Sigmoid colon (tissue), 7 donors: Measurements from ENCODE around the gene FN3K. TPM values are rescaled to one million over a fixed set of nuclear protein-coding genes. Genes with fewer than 3 reads are reported as not detected.
A peak's percentile ranks its signal among the peaks of the same experiment; 100 is the strongest.
"Not testable (repeated sequence)": the region's sequence is repeated elsewhere in the genome, so short reads cannot be mapped to it uniquely, and the experiment has no call there.

ENCODE experiments used
- DNase-seq: peaks from one replicate; pipeline ENCODE4 v3.0.0-alpha.2; 2019
- H3K27ac ChIP-seq, 4 donors: fragments of 200-600 bp; sonication (generic); one replicate each; pipeline ENCODE4 v1.5.1; 2016 to 2019; ENCODE audit warnings: mild to moderate bottlenecking in 1 of 4
- H3K27me3 ChIP-seq, 3 donors: fragments of 200-600 bp; sonication (generic); one replicate each; pipeline ENCODE4 v1.5.1; 2019; ENCODE audit warnings: mild to moderate bottlenecking in 1 of 3
- H3K36me3 ChIP-seq, 4 donors: fragments of 200-600 bp; sonication (generic); one replicate each; pipeline ENCODE4 v1.5.1; 2016 to 2019
- H3K4me1 ChIP-seq, 4 donors: fragments of 200-600 bp; sonication (generic); one replicate each; pipeline ENCODE4 v1.5.1; 2017 to 2019
- H3K4me3 ChIP-seq, 4 donors: fragments of 200-600 bp; sonication (generic); one replicate each; pipeline ENCODE4 v1.5.1; 2017 to 2019; ENCODE audit warnings: mild to moderate bottlenecking in 2 of 4, moderate library complexity in 1 of 4
- H3K9me3 ChIP-seq, 4 donors: fragments of 200-600 bp in 3 of 4; sonication (generic) in 3 of 4; one replicate each; pipeline versions ENCODE4 v1.5.1 to v1.6.1; 2013 to 2019
- EP300 ChIP-seq, 4 donors: sonication (generic); formaldehyde crosslinking; IDR thresholded peaks; one replicate each; pipeline ENCODE4 v1.6.1; 2017; ENCODE audit warnings: antibody characterized with exemption in 4 of 4
- POLR2A ChIP-seq, 2 donors: fragments of 450-650 bp; IDR thresholded peaks; one replicate each; pipeline ENCODE4 v1.6.1; 2016; ENCODE audit warnings: antibody characterized with exemption in 2 of 2, mild to moderate bottlenecking in 2 of 2, moderate library complexity in 2 of 2
- POLR2AphosphoS5 ChIP-seq, 4 donors: sonication (generic); formaldehyde crosslinking; IDR thresholded peaks; one replicate each; pipeline ENCODE4 v1.6.1; 2017; ENCODE audit warnings: antibody characterized with exemption in 4 of 4
- WGBS, 2 donors: extraction: QIAGEN DNeasy Blood & Tissue Kit; methylation state at CpG; one replicate each; pipeline ENCODE4 v1.1.7; 2013; 5-methylcytosine and 5-hydroxymethylcytosine counted together
- intact Hi-C: fragments of 100-400 bp; cut with DNase I; formaldehyde crosslinking; loops from one replicate; pipeline ENCODE4 v1.15.1; 2023
- polyA plus RNA-seq, 3 donors: library from polyadenylated mRNA; stranded (reverse); fragments of 200-250 nt; gene quantifications; one replicate each; pipeline ENCODE4 v1.2.3, GENCODE V29; 2013
- total RNA-seq, 4 donors: library from RNA; depleted of rRNA; stranded (reverse); fragments of >200 nt; gene quantifications; one replicate each; pipeline ENCODE4 v1.1.0, GENCODE V29; 2016
- TF ChIP-seq, protein P1 (sequence below), 4 experiments: fragments of 450-650 bp in 3 of 4; fragments of 200-600 bp in 1 of 4; IDR thresholded peaks; one replicate each; pipeline ENCODE4 v1.5.1; 2016 to 2019; ENCODE audit warnings: antibody characterized with exemption in 4 of 4, mild to moderate bottlenecking in 3 of 4, moderate library complexity in 2 of 4
- donor health status: healthy with polysubstance abuse.
- donor health status: Bipolar disorder and iron deficiency.
- donor health status: healthy.

The FN3K gene
- total and polyA plus RNA-seq, 7 donors = 2.8 to 22.2 (median 11.9) TPM

DNA sequence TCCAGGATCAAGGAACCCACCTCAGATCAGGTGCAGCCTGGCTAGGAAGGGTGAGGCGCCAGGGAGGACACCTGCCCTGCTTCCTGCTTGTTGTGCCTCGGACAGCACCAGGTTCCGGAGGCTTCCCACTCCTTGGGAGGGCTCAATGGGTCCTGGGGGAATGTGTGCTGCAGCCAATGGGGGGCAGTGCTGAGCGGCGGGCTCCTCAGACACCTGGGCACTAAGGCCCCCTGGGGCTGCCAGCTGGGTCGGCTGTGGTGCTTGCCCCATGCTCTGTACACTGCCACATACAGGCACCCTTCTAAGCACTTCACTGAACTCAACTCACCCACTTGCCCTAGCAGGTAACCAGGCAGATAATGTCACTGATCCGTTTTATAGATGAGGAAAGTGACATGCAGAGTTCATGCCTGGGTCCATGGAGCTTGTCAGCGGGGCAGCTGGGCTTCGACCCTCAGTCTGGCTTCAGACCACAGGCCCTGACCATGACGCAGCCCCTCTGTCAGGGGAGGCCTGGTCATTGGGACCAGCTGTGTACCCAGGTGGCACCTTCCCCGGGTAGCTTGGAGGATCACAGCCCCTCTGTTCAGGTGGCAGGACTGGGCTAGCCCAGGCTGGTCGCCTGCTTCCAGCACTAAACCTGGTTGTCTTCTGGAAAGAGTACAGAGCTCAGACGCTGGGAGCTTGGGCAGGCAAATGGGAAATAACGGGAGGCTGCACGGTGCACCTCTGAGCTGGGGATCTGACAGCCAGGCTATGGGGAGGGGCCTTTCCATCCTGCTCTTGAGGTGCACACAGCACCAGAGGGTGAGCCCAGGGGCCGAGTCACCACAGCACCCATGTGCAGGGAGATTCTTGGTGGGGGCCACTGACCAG lies 8.2 kb downstream of the FN3K start:
- Histone ChIP-seq H3K9me3 (peaks cover 0 to 3% (median 0%) of the 10 kb centered on the region in 4 donors), H3K4me1 (no peaks in the 10 kb centered on the region), H3K27ac (no peak overlapping the region), H3K27me3 (no peaks in the 10 kb centered on the region), H3K4me3 (no peak overlapping the region), H3K36me3 (peaks cover 16 to 49% (median 33%) of the 10 kb centered on the region in 4 donors)
- no peak for DNase-seq
- intact Hi-C loops = no loop called here
- TF ChIP-seq EP300 (IDR thresholded peaks at IDR 0.05) = no peak
- no peak for TF ChIP-seq POLR2A (IDR thresholded peaks at IDR 0.05)
- TF ChIP-seq, protein P1, sequence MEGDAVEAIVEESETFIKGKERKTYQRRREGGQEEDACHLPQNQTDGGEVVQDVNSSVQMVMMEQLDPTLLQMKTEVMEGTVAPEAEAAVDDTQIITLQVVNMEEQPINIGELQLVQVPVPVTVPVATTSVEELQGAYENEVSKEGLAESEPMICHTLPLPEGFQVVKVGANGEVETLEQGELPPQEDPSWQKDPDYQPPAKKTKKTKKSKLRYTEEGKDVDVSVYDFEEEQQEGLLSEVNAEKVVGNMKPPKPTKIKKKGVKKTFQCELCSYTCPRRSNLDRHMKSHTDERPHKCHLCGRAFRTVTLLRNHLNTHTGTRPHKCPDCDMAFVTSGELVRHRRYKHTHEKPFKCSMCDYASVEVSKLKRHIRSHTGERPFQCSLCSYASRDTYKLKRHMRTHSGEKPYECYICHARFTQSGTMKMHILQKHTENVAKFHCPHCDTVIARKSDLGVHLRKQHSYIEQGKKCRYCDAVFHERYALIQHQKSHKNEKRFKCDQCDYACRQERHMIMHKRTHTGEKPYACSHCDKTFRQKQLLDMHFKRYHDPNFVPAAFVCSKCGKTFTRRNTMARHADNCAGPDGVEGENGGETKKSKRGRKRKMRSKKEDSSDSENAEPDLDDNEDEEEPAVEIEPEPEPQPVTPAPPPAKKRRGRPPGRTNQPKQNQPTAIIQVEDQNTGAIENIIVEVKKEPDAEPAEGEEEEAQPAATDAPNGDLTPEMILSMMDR (IDR thresholded peaks at IDR 0.05) = no peak
- no peak for TF ChIP-seq POLR2AphosphoS5 (IDR thresholded peaks at IDR 0.05)
- 93 to 94% methylated on average over 16 of the region's 16 CpGs for WGBS, 2 donors

DNA sequence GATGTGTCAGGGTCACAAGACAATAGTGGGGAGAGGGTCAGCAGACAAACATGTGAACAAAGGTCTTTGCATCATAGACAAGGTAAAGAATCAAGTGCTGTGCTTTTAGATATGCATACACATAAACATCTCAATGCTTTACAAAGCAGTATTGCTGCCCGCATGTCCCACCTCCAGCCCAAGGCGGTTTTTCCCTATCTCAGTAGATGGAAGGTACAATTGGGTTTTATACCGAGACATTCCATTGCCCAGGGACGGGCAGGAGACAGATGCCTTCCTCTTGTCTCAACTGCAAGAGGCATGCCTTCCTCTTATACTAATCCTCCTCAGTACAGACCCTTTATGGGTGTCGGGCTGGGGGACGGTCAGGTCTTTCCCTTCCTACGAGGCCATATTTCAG lies 9.3 kb downstream of the FN3K start:
- H3K4me1 ChIP-seq, H3K27ac ChIP-seq, H3K27me3 ChIP-seq, H3K4me3 ChIP-seq, DNase-seq, H3K9me3 ChIP-seq, intact Hi-C loops: not testable (repeated sequence)
- H3K36me3 ChIP-seq = peaks cover 15 to 46% (median 30%) of the 10 kb centered on the region in 4 donors
- 84% methylated on average over 7 of the region's 7 CpGs for WGBS, 2 donors

DNA sequence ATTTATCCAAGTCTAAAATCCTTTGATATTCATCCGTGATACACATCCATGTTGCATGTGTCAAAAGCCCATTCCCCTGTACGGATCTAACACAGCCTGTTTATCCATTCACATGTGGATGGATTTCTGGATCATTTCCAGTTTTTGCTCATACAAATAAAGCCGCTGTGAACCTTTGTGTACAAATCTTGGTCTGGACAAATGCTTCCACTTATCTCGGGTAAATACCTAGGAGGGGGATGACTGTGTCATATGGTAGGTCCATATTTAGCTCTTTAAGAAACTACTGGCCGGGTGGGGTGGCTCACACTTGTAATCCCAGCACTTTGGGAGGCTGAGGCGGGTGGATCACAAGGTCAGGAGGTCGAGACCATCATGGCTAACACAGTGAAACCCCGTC lies 10.1 kb downstream of the FN3K start:
- peaks cover 9 to 38% (median 25%) of the 10 kb centered on the region in 4 donors for H3K36me3 ChIP-seq
- WGBS, 2 donors = 81 to 86% methylated on average over 8 of the region's 8 CpGs
- H3K9me3 ChIP-seq = peaks cover 0 to 3% (median 0%) of the 10 kb centered on the region in 4 donors
- no peak overlapping the region for H3K27ac ChIP-seq
- no peak for DNase-seq
- no peaks in the 10 kb centered on the region for H3K27me3 ChIP-seq
- intact Hi-C loops = no loop called here
- TF ChIP-seq, protein P1 (IDR thresholded peaks at IDR 0.05) = no peak
- TF ChIP-seq POLR2AphosphoS5 (IDR thresholded peaks at IDR 0.05) = no peak
- no peaks in the 10 kb centered on the region for H3K4me1 ChIP-seq
- no peak overlapping the region for H3K4me3 ChIP-seq

DNA sequence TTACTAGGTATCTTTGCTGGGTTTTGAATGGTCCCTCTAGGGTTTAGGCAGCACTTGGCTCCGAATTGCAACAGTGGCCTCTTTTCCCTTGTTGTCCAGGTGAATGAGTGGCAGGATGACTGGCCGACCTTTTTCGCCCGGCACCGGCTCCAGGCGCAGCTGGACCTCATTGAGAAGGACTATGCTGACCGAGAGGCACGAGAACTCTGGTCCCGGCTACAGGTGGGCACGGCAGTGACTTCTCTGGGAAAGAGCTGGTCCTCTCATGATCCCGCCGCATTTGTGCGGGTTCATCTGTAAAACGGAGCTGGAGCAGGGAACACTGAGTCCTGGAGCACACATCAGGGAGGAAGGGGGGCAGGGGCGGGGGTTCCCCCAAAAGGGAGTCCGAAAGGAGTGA lies 13.3 kb downstream of the FN3K start:
- H3K36me3 ChIP-seq = peaks cover 0 to 6% (median 0%) of the 10 kb centered on the region in 4 donors
- H3K4me3 ChIP-seq = no peak overlapping the region
- peaks cover 0 to 3% (median 0%) of the 10 kb centered on the region in 4 donors for H3K9me3 ChIP-seq
- intact Hi-C loops = no loop called here
- TF ChIP-seq, protein P1 (IDR thresholded peaks at IDR 0.05) = no peak
- no peak for TF ChIP-seq POLR2AphosphoS5 (IDR thresholded peaks at IDR 0.05)
- no peak for TF ChIP-seq POLR2A (IDR thresholded peaks at IDR 0.05)
- TF ChIP-seq EP300 (IDR thresholded peaks at IDR 0.05) = no peak
- H3K27ac ChIP-seq = no peak overlapping the region
- no peaks in the 10 kb centered on the region for H3K27me3 ChIP-seq
- peaks cover 0 to 18% (median 16%) of the 10 kb centered on the region in 4 donors for H3K4me1 ChIP-seq
- WGBS, 2 donors = 90 to 97% methylated on average over 16 of the region's 16 CpGs
- DNase-seq = no peak

DNA sequence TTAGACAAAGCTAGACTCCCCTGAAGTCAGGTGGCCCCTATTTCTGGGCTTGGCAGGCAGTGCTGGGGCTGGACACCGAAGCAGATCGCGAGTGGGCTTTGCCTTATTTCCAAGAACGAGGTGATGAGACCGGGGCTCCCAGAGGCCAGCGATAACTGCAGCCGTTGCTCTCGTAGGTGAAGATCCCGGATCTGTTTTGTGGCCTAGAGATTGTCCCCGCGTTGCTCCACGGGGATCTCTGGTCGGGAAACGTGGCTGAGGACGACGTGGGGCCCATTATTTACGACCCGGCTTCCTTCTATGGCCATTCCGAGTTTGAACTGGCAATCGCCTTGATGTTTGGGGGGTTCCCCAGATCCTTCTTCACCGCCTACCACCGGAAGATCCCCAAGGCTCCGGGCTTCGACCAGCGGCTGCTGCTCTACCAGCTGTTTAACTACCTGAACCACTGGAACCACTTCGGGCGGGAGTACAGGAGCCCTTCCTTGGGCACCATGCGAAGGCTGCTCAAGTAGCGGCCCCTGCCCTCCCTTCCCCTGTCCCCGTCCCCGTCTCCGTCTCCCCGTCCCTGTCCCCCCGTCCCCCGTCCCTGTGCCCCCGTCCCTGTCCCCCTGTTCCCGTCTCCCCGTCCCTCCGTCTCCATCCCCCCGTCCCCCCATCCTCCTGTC lies 15.0 kb downstream of the FN3K start:
- H3K27ac ChIP-seq = peak overlapping the region in 2 of 4 donors; percentile 21 to 55
- 75 to 89% methylated on average over 40 of the region's 40 CpGs for WGBS, 2 donors
- peaks cover 0 to 27% (median 21%) of the 10 kb centered on the region in 4 donors for H3K4me1 ChIP-seq
- no peak for TF ChIP-seq POLR2AphosphoS5 (IDR thresholded peaks at IDR 0.05)
- no peak for TF ChIP-seq EP300 (IDR thresholded peaks at IDR 0.05)
- TF ChIP-seq, protein P1 (IDR thresholded peaks at IDR 0.05) = no peak
- no peak for TF ChIP-seq POLR2A (IDR thresholded peaks at IDR 0.05)
- peaks cover 0 to 4% (median 0%) of the 10 kb centered on the region in 4 donors for H3K36me3 ChIP-seq
- H3K27me3 ChIP-seq = no peaks in the 10 kb centered on the region
- no peak overlapping the region for H3K4me3 ChIP-seq
- intact Hi-C loops = no loop called here
- H3K9me3 ChIP-seq = peaks cover 0 to 3% (median 0%) of the 10 kb centered on the region in 4 donors
- DNase-seq = no peak
